HepG2 (cell line): Measurements from ENCODE around the gene PIK3CB. TPM values are rescaled to one million over a fixed set of nuclear protein-coding genes. Genes with fewer than 3 reads are reported as not detected.
A peak's percentile ranks its signal among the peaks of the same experiment; 100 is the strongest.

ENCODE experiments used
- ATAC-seq: fragments of 200-7000 bp; cut with Tn5 transposase; 3 replicates; pipeline ENCODE4 v1.9.1; 2020; ENCODE audit warnings: mild to moderate bottlenecking, moderate library complexity
- BruUV-seq: library from RNA; stranded (reverse); fragments of 400-500 nt; replicated peaks from 2 replicates; lab custom pipeline; 2021; lab: Mats Ljungman, UMichigan
- CTCF ChIA-PET: fragments of 300-600 bp; formaldehyde crosslinking; extraction: SDS; loops from one replicate; lab custom pipeline; 2021; ENCODE audit warnings: low total read pairs, inconsistent platforms, low intra/inter-chr PET ratio; lab: Yijun Ruan, JAX
- POLR2A ChIA-PET: fragments of 350-600 bp; sonication (Branson Sonifier 250); formaldehyde crosslinking; loops from one replicate; lab custom pipeline; 2020; ENCODE audit warnings: antibody characterized with exemption, inconsistent platforms; lab: Yijun Ruan, JAX
- DNase-seq: peaks from one replicate; pipeline ENCODE4 v3.0.0-alpha.2; 2015; ENCODE audit warnings: low spot score
- FAIRE-seq: peaks from 3 replicates; lab custom pipeline; 2011; peaks lifted over from hg19 to GRCh38; lab: Jason Lieb, UNC
- H2AFZ ChIP-seq: one replicate; pipeline ENCODE4 v1.6.1; 2011; ENCODE audit warnings: low read length, inconsistent platforms
- H3K27ac ChIP-seq: fragments of 300-600 bp; 3 replicates; pipeline ENCODE4 v1.8.0; 2011; ENCODE audit warnings: mixed run types, mild to moderate bottlenecking, mixed read lengths, low read length, inconsistent platforms; ENCODE audit not compliant: insufficient read depth; ENCODE audit errors: extremely low read length
- H3K27me3 ChIP-seq, 2 experiments: fragments of 200-600 bp in 1 of 2; 2 replicates in 1 of 2; 3 replicates in 1 of 2; pipeline versions ENCODE4 v1.6.0 to v1.8.0; 2011; ENCODE audit warnings: low read length in 2 of 2, mild to moderate bottlenecking in 2 of 2, moderate library complexity in 2 of 2, inconsistent platforms in 1 of 2; ENCODE audit not compliant: insufficient read depth in 2 of 2, control insufficient read depth in 1 of 2
- H3K36me3 ChIP-seq, 2 experiments: fragments of 200-600 bp in 1 of 2; replicated peaks in 1 of 2; 2 replicates in 1 of 2; 3 replicates in 1 of 2; pipeline versions ENCODE4 v1.5.1 to v1.8.0; 2011; ENCODE audit warnings: low read length in 2 of 2, inconsistent platforms in 1 of 2; ENCODE audit not compliant: insufficient read depth in 2 of 2, control insufficient read depth in 1 of 2
- H3K4me1 ChIP-seq: 2 replicates; pipeline ENCODE4 v1.5.1; 2012; ENCODE audit warnings: low read length, inconsistent platforms; ENCODE audit not compliant: insufficient read depth
- H3K4me2 ChIP-seq: 2 replicates; pipeline ENCODE4 v1.6.0; 2011; ENCODE audit warnings: low read depth, low read length, inconsistent platforms
- H3K4me3 ChIP-seq, 3 experiments: fragments of 200-600 bp in 1 of 3; sonication (generic), shearing (Covaris generic) in 1 of 3; replicated peaks in 1 of 3; 2 replicates each; pipeline ENCODE4 v1.5.1; 2011 to 2016; ENCODE audit warnings: low read length in 3 of 3, inconsistent platforms in 2 of 3, low read depth in 2 of 3, mild to moderate bottlenecking in 2 of 3, control low read depth in 1 of 3, mixed read lengths in 1 of 3; ENCODE audit not compliant: insufficient read depth in 1 of 3
- H3K79me2 ChIP-seq: one replicate; pipeline ENCODE4 v1.6.1; 2011; ENCODE audit warnings: low read length, inconsistent platforms; ENCODE audit not compliant: insufficient read depth
- H3K9ac ChIP-seq: 2 replicates; pipeline ENCODE4 v1.6.0; 2011; ENCODE audit warnings: mild to moderate bottlenecking, low read depth, low read length, inconsistent platforms; ENCODE audit not compliant: insufficient read depth
- H3K9me3 ChIP-seq: 2 replicates; pipeline ENCODE4 v1.5.1; 2012; ENCODE audit warnings: mild to moderate bottlenecking, low read length
- H4K20me1 ChIP-seq: 2 replicates; pipeline ENCODE4 v1.6.0; 2011; ENCODE audit warnings: inconsistent platforms, mild to moderate bottlenecking, low read length, moderate library complexity; ENCODE audit not compliant: insufficient read depth
- GABPB1 ChIP-seq: IDR thresholded peaks from 2 replicates; pipeline ENCODE4 v1.6.1; 2016; ENCODE audit warnings: mild to moderate bottlenecking, missing genetic modification reagents, moderate library complexity, missing compliant biosample characterization
- NFATC3 ChIP-seq: sonication (generic); formaldehyde crosslinking; IDR thresholded peaks from 2 replicates; pipeline ENCODE4 v1.5.1; 2020; ENCODE audit warnings: mild to moderate bottlenecking, missing genetic modification reagents
- NR2F6 ChIP-seq, 2 experiments: IDR thresholded peaks; 2 replicates each; pipeline ENCODE4 v1.6.1; 2016; ENCODE audit warnings: antibody characterized with exemption in 1 of 2, mild to moderate bottlenecking in 1 of 2
- SALL1 ChIP-seq: sonication (generic); formaldehyde crosslinking; IDR thresholded peaks from 2 replicates; pipeline ENCODE4 v1.8.0; 2022; ENCODE audit warnings: mild to moderate bottlenecking, missing genetic modification reagents
- ZBTB21 ChIP-seq: sonication (generic); formaldehyde crosslinking; IDR thresholded peaks from 2 replicates; pipeline ENCODE4 v1.4.0; 2020; ENCODE audit warnings: missing genetic modification reagents
- ZBTB3 ChIP-seq: sonication (generic); formaldehyde crosslinking; IDR thresholded peaks from 2 replicates; pipeline ENCODE4 v1.4.0; 2020; ENCODE audit warnings: low read depth, mild to moderate bottlenecking, moderate library complexity, missing genetic modification reagents, borderline replicate concordance
- ZBTB38 ChIP-seq: sonication (generic); formaldehyde crosslinking; IDR thresholded peaks from 2 replicates; pipeline ENCODE4 v1.5.1; 2020; ENCODE audit warnings: mild to moderate bottlenecking, missing genetic modification reagents
- ZMYM3 ChIP-seq: sonication (generic); formaldehyde crosslinking; IDR thresholded peaks from 2 replicates; pipeline ENCODE4 v1.5.1; 2020; ENCODE audit warnings: mild to moderate bottlenecking, missing genetic modification reagents
- ZNF121 ChIP-seq: sonication (generic); formaldehyde crosslinking; IDR thresholded peaks from 2 replicates; pipeline ENCODE4 v1.5.0; 2020; ENCODE audit warnings: mild to moderate bottlenecking, missing genetic modification reagents
- ZNF564 ChIP-seq: sonication (generic); formaldehyde crosslinking; IDR thresholded peaks from 2 replicates; pipeline ENCODE4 v1.8.1; 2023; ENCODE audit warnings: mild to moderate bottlenecking, missing genetic modification reagents
- ZNF687 ChIP-seq: sonication (generic); formaldehyde crosslinking; IDR thresholded peaks from 2 replicates; pipeline ENCODE4 v1.5.1; 2020; ENCODE audit warnings: mild to moderate bottlenecking, missing genetic modification reagents, moderate library complexity
- ZNF720 ChIP-seq: sonication (generic); formaldehyde crosslinking; IDR thresholded peaks from 2 replicates; pipeline ENCODE4 v1.4.0; 2020; ENCODE audit warnings: missing genetic modification reagents
- ZNF792 ChIP-seq: IDR thresholded peaks from 2 replicates; pipeline ENCODE4 v1.6.1; 2016
- WGBS: methylation state at CpG from one replicate; pipeline ENCODE4 v1.1.6; 2017; ENCODE audit warnings: low lambda C conversion rate; 5-methylcytosine and 5-hydroxymethylcytosine counted together
- in situ Hi-C: cut with HindIII; loops from 2 replicates; pipeline ENCODE4 v1.10.0; 2017; ENCODE audit warnings: low pct_unique_long_range_greater_than_20kb; ENCODE audit not compliant: extremely low pct_ligation_motif_present
- intact Hi-C: fragments of 100-400 bp; cut with micrococcal nuclease; formaldehyde crosslinking; loops from one replicate; pipeline ENCODE4 v1.10.0; 2022; ENCODE audit not compliant: unreplicated experiment
- polyA plus RNA-seq, 8 experiments: library from polyadenylated mRNA; depleted of rRNA in 3 of 8; stranded (reverse) in 7 of 8; unstranded in 1 of 8; fragments of >200 nt; fragmentation: Illumina TruSeq in 4 of 8; extraction: Trizol in 4 of 8; gene quantifications; 2 replicates each; pipeline versions ENCODE4 v1.2.1 to v1.2.3, GENCODE V29; 2011 to 2016; ENCODE audit warnings: low read depth in 4 of 8, missing spikeins in 1 of 8, mixed read lengths in 1 of 8; ENCODE audit not compliant: insufficient read depth in 1 of 8
- total RNA-seq, 5 experiments: library from RNA; depleted of rRNA; stranded (reverse); fragments of >200 nt; fragmentation: Illumina TruSeq; extraction: Trizol; gene quantifications; 2 replicates each; pipeline ENCODE4 v1.2.3, GENCODE V29; 2016; ENCODE audit warnings: low read depth in 1 of 5
- TF ChIP-seq, protein P1 (sequence below): sonication (generic); formaldehyde crosslinking; IDR thresholded peaks from 2 replicates; pipeline ENCODE4 v1.4.0; 2020; ENCODE audit warnings: missing genetic modification reagents

PIK3CB gene
- total and polyA plus RNA-seq, 2 of the 13 experiments (the other 11 are each of a cell fraction or from before 2014, with no cell fraction given) = 6.6 to 18.7 TPM

- Histone ChIP-seq H3K27ac (no peak overlapping the region), H3K4me3 (no peak overlapping the region), H3K4me2 (no peak overlapping the region), H4K20me1 (no peaks in the 10 kb centered on the region), H2AFZ (no peak overlapping the region), H3K9me3 (no peaks in the 10 kb centered on the region), H3K79me2 (no peaks in the 10 kb centered on the region), H3K9ac (no peak overlapping the region), H3K4me1 (peaks cover 60% of the 10 kb centered on the region), H3K27me3 (no peaks in the 10 kb centered on the region), H3K36me3 (no peaks in the 10 kb centered on the region)
- WGBS = 89% methylated on average over 7 of the region's 7 CpGs
- POLR2A ChIA-PET = interaction anchor here (1.0 to 3.0 kb wide), 4 partner anchors 8 to 61 kb away, joined by 3 to 36 read pairs (median 11); partner anchors contain the start of gene PIK3CB
- DNase-seq (no peak), FAIRE-seq (no peak), ATAC-seq (no peak)
- in situ Hi-C loops = no loop called here
- CTCF ChIA-PET = no interaction called here
- TF ChIP-seq ZNF121 (CRISPR knock-in tag) (peak; percentile 87), NR2F6 (IDR thresholded peaks at IDR 0.05) (no peak), NR2F6 (CRISPR knock-in tag; IDR thresholded peaks at IDR 0.05) (0 out of 2 replicates have a peak, but pooled peaks have one; percentile 9), ZBTB3 (CRISPR knock-in tag) (peak; percentile 90; the same call in 1 of the 2 replicates), ZNF720 (no peak), GABPB1 (CRISPR knock-in tag) (no peak), ZBTB38 (CRISPR knock-in tag) (peak; percentile 55; the same call in 1 of the 2 replicates), ZMYM3 (CRISPR knock-in tag) (0 out of 2 replicates have a peak, but pooled peaks have one; percentile 19), NFATC3 (CRISPR knock-in tag) (no peak), ZBTB21 (CRISPR knock-in tag) (no peak), SALL1 (CRISPR knock-in tag) (0 out of 2 replicates have a peak, but pooled peaks have one; percentile 15), ZNF792 (CRISPR knock-in tag) (no peak), ZNF564 (CRISPR knock-in tag) (no peak), ZNF687 (CRISPR knock-in tag) (peak; percentile 31; the same call in 1 of the 2 replicates)
- TF ChIP-seq, protein P1, sequence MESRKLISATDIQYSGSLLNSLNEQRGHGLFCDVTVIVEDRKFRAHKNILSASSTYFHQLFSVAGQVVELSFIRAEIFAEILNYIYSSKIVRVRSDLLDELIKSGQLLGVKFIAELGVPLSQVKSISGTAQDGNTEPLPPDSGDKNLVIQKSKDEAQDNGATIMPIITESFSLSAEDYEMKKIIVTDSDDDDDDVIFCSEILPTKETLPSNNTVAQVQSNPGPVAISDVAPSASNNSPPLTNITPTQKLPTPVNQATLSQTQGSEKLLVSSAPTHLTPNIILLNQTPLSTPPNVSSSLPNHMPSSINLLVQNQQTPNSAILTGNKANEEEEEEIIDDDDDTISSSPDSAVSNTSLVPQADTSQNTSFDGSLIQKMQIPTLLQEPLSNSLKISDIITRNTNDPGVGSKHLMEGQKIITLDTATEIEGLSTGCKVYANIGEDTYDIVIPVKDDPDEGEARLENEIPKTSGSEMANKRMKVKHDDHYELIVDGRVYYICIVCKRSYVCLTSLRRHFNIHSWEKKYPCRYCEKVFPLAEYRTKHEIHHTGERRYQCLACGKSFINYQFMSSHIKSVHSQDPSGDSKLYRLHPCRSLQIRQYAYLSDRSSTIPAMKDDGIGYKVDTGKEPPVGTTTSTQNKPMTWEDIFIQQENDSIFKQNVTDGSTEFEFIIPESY (CRISPR knock-in tag) = 0 out of 2 replicates have a peak, but pooled peaks have one; percentile 17
- BruUV-seq = no TSS peak
- intact Hi-C loops = no loop called here
Measured at GRCh38 chr3:138854940-138855339, 20.2 kb upstream of the PIK3CB start.
